ENCODE measurements around the gene KIAA0825.

KIAA0825 gene

DNA sequence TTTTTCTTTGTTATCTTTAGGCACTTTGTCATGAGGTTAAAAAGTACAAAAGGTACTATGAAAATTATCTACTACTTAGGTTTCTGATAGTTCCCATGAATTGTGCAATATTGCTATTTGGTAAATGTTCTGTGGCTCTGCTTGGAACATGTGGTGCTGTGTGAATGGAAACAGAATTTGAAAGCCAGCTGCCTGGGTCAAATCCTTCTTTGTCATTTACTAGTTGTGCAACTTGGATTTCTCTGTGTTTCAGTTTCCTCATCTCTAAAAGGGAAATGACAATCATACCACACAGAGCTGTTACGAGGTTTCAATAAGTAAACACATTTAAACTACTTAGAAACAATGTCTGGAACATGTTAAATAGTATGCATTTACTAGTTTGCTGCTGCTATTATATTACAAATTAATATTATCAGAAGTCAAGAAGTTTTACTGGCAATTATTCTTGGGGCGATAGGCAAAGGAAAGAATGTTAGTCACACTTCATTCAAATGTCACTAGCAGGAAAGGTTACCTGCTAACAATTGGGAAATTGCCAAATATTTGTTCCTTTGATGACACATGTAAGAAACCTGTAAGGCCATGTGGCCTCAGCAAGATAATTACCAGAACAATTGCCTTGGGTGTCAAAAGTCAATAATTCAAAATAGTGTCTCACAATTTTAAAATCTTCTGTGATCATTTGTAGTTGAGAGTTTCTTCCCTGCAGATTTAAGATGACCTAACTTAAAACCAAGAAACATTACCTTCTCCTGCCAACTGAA lies 184.8 kb downstream of the KIAA0825 start:
- DNase-seq = no peak

DNA sequence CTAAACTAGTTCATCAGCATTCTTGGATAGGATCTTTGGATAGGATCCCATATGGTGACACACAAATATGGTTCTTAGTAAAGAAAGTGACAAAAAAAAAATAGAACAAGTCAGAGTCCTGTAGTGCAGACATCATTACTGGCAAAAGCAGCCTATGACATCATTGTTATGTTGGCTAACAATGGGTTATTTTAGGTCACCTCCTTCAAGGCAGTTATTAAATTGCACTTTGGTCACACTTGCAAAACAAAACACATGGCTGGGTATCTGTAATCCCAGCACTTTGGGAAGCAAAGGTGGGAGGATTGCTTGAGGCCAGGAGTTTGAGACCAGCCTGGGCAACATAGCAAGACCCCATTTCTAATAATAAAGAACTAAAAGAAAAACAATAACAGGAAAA lies 185.9 kb downstream of the KIAA0825 start:
- no peak for DNase-seq

DNA sequence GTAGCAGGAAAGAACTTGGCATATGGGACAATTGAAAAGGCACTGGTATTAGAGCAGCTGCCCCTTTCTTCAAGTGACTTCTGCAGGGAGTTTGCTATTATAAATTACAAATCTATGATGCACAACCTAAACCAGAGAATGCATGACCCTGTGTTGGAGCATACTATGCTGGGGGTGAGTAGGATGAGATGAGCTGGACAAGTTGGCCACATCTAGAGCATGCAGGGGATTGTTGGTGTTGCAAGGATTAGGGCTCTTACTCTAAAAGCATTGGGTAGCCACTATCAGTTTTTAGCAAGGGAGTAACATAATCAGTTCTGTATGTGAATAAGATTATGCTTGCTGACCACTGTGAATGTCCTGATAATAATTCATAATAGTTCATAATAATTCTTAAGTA lies 186.7 kb downstream of the KIAA0825 start:
- DNase-seq = no peak

DNA sequence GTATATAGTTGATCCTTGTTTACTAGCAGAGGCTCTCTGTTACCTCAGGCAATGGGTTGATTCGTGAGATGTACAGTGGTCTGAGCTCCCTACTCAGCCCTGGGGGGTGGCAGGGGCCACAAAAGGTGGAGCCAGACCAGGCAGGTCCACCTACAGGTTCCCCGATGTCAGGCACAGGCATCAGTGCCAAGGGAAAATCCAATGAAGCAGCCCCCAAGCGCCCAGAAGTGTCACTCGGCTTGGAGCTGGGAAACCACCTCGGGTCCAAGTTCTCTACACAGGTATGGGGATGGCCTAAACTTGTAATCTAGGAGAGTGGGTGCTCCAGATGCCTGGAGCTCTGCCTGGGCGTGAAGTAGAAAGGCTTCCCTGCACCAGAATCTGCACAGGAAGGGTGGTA lies 188.8 kb downstream of the KIAA0825 start:
- no peak for DNase-seq

DNA sequence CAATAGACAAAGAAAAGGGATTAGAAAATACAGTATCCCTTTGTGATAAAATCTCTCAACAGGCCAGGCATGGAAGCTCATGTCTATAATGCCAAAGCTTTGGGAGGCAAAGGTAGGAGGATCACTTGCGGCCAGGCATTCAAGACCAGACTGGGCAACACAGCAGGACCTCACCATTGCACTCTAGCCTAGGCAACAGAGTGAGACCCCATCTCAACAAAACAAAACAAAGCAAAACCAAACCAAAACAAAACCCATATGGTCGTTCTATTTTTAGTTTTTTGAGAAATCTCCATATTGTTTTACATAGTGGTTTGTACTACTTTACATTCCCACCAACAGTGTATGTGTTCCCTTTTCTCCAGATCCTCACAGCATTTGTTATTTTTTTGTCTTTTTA lies 193.0 kb downstream of the KIAA0825 start:
- no peak for DNase-seq

DNA sequence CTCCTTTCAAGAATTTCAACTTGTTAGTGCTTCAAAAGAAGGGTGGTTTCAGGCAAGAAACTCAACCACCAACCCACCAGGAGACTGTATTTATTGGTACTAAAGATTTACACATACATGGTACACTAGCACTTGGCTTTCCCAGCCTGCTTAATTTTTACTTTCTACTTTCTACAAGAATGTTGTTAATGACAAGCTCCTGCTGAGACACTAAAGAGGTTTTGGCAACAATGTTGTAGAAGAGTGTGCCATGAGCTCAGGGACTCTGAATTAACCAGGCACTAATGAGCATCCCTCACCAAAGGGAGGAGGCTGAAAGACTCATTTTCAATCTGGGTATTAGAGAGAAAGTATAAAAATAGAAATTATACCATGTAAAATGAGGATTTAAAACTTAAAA lies 195.0 kb downstream of the KIAA0825 start:
- no peak for DNase-seq

DNA sequence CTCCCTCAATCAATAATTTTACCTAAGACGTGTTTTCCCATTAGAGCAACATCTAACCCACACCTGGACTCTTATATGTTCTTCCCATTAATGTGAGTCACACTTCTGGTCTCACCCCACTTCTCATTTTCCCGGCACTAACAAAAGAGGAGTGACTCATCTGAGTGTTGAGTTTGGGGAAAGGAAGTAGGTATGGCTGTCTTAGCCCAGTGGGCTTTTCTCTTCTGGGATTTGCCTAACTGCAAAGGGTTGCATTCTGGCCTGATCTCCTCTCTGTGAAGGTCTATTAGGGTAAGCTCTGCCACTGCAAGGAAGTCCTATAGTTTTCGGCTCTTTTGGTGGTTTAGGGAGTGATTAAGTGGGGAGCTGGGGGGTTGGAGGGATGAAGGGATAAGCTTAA lies 195.6 kb downstream of the KIAA0825 start:
- DNase-seq = no peak

DNA sequence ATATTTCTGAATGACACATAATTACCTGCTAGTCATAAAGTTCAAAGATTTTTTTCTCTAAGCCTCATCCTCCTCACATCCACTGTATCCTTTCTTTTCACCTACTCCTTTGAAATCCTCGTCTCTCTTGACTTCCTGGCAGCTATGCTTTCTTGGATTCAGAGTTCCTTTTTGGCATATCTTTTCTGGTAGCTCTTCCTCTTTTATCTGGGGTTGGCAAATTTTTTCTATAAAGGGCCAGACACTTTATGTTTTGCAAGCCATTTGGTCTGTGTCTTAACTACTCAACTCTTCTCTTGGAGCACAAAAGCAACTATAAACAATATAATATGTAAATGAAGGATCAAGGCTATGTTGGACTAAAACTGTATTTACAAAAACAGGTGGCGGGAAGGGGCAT lies 197.5 kb downstream of the KIAA0825 start:
- no peak for DNase-seq

DNA sequence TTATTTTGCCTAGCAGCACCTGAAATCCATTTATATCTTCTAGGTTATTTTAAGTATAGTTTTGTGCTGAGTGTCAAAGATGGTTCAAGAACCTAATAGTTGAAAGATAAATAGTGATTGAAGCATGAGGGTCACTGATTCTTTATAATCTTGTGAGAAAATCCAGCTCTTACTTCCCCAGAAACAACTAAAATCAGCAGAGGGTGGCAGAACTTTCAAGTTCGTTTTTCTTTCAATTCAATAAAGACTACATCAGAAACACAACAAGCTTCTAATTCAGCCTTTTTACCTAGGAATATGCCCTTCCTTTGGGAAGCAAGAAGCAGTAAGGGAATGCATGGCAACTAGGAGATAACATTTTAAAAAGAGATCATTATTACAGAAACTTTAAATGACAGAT lies 202.6 kb downstream of the KIAA0825 start:
- DNase-seq = no peak

DNA sequence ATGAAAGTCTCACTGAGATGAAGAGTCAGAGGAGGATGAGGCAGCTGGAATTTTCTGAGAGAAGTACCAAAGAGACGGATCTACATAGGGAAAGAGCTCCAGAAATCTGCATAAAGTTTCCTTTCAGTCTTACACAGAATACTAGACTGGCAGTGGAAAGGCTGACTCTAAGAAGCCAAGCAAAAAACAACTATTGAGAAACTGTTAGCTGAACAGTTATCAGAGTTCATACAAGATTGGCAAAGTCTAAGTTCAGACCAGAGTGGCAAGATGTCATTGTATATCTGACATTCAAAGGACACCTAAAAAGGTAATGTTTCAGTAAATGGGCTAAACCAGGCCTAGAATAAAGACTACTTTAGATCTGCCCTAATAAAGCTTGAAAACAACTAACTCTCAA lies 209.0 kb downstream of the KIAA0825 start:
- DNase-seq = no peak

DNA sequence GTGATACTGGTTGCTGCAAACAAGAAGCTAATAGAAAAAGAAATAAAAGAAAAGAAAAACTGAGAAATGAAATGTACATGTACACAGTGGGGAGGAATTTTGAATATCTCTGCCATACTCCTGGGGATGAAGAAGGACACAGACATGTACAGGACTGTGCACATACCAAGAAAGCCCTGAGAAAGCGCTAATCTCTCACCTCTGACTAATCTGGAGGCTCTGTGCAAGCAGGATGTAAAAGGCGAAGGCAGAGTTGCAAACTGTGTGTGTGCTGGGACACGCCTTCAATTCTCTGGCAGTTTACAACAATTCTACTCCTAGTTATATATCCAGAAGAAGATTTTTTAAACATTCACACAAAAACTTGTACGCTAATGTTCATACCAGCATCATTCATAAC lies 211.4 kb downstream of the KIAA0825 start:
- DNase-seq = no peak

DNA sequence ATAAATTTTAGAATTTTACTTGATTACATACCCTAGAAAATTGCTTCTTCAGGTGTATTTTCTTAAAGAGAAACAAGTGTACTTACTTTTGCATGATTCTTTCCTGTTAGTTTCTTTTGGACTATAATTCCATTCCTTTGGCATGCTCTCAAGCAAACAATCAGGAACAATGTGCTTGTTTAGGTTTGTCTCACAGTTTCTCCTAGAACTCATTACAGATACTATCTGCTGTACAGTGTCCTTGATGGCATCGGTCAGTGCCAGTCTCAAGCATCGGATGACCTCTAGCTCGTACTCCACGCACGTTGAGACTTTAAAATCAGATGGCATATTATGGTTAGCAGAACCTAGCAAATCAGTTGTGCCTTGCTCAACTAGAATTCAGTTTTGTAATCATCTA lies 214.9 kb downstream of the KIAA0825 start:
- no peak for DNase-seq

DNA sequence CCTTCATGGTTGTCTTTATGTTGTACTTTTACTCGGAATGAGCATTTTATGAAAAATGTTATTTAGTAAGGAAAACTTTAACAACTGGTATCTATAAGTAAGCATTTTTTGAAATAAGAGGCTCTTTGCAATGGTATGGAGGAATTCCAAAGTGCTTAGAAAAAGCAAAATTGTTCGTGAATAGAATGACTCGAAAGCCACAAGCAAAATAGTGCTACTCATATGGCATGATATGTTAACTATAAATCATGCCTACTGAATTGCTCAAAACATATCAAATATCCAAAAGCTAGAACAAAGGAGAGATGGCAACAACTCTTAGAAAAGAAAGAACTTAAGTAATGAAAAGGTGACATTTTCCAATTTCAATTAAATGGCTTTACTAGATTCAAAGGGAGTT lies 216.3 kb downstream of the KIAA0825 start:
- DNase-seq = no peak

DNA sequence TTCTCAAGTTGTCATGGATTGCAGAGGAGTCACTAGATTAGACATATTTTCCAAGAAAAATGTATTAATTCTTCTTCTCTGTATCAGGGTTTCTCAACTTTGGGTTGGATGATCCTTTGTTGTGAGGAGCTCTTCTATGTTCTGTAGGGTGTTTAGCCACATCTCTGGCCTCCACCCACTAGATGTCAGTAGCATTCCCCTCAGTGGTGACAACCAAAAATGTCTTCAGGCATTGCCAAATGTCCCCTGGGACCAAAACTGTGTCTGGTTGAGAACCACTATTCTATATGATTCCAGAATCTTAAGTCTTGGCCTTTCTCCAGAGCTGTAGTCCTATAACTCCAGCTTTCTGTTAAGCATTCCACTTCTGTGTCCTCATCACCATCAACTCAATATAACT lies 220.9 kb downstream of the KIAA0825 start:
- no peak for DNase-seq

DNA sequence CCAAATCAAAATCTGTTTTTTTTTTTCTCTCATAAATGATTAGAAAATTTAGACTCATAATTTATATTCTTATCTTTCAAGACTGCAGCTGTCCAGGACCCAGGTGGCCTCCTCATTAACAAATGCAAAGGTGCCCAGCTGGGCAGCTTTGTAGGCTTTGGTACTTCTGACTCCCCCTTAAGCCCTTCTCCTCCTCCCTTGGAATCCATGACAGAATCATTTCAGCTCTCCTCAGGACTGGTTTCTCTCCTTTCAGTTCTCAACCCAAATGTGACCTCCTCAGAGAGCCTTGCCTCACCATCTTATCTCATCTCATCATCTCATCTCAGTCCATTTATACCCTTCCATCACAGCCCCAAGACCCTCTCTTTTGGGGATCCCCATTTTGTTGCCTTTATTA lies 221.7 kb downstream of the KIAA0825 start:
- no peak for DNase-seq

DNA sequence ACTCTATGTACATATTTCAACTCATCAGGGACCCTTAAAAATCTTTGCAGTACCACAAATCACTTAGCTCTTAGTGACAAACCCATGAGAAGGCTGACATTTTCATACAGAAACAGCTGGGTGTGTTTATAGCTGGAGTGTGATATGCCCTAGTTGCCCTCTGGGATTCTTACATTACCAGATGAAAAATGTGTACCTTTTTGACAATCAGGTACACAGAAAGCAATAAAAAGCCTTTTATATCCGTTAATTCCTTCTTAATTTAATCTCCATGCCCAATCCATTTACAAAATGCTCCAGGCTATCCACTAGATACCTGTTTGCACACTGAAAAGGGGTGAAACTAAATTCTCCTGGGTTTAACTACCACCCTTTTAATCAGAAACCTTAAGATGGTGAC lies 222.9 kb downstream of the KIAA0825 start:
- DNase-seq = no peak

DNA sequence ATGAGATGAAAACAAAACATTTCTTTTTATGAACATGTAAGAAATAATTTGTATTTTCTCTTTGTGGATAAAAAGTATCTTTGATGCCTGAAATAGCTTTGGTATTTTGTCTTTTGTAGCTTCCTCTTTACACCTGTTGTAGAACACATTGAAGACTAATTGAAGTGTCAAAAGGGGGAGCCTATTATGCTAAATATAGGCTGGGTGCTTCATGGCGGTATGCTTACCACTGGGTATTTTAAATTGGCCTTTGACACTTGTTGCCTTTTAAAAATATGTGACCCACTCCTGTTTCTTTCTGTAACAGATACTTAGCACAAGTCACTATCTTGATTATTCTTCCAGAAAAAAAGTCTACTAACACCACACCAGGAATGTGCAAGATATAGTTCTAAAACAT lies 226.4 kb downstream of the KIAA0825 start:
- no peak for DNase-seq

DNA sequence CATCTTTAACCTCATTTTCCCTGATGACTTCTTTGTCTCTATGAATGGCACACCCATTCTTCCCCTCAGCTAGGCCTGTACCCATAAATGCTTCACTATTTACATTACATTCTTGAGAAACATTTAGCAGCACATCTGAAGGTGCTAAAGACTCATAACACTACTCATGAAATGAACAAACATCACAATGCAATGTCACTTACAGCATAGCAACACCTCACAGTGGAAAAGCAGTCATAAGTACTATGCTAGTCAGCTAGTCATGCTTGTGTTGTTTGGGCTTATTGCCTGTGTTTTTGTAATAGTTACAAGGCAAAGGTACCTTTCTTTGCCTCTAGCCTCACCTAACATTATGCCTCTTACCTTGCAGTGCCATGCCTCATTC lies 228.9 kb downstream of the KIAA0825 start:
- DNase-seq = no peak

DNA sequence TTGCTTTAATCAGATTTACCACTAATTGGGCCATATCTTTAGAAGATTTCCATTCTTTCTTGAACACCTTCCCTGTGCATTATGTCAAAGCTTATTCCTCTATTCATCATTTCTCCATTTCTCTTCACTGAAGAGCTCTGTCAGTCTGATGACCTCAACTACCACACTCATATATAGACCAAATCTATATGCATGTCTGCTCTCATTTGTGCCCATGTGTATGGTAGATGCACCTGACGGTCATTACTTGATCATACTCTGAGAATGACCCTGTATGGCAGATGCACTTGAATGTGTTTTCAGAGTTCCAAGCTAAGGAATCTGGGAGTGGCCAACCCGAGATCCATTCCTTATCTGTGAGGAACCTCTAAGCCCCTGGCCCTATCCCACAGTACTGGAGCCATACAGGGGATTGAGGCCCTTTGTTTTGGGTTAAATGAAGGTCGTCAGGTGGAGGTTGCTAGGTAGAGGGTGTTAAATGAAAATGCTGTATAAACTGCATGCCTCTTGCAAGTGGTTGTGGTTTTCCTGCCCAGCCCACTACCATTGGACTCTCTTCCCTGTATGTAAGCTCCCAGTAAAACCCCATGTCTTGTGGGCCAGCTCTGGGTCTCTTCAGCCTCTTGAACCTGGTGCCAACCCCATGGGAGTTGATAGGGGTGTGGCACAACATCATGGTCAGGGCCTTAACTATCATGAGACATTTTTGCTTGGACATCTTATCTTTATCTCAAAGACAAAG lies 229.5 kb downstream of the KIAA0825 start:
- DNase-seq = no peak

DNA sequence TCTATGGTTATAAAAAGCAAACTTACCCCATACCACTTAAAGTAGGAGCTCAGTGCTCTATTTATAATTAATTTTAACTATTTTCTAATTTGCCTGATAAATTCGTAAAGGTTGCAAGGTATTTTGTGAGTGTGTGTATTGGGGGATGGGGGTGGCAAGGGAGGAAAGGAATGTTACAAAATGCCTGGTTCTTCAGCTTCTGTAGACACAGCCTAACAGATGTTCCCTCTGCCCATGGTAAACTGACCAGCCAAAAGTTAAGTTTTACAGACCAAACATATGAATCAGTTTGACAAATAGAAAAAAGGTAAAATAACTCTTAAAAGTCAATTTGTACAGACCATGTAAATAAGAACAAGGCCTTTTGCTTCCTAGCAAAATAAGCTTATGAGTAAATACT lies 232.6 kb downstream of the KIAA0825 start:
- no peak for DNase-seq

DNA sequence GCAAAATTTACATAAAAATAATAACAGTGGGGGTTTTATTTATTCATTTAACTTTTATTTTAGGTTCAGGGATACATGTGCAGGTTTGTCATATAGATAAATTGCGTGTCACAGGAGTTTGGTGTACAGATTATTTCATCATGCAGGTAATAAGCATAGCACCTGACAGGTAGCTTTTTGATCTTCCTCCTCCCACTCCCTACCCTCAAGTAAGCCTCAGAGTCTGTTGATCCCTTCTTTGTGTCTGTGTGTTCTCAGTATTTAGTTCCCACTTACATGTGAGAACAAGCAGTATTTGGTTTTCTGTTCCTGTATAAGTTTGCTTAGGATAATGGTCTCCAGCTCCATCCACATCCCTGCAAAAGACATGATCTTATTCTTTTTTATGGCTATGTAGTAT lies 240.3 kb downstream of the KIAA0825 start:
- no peak for DNase-seq

DNA sequence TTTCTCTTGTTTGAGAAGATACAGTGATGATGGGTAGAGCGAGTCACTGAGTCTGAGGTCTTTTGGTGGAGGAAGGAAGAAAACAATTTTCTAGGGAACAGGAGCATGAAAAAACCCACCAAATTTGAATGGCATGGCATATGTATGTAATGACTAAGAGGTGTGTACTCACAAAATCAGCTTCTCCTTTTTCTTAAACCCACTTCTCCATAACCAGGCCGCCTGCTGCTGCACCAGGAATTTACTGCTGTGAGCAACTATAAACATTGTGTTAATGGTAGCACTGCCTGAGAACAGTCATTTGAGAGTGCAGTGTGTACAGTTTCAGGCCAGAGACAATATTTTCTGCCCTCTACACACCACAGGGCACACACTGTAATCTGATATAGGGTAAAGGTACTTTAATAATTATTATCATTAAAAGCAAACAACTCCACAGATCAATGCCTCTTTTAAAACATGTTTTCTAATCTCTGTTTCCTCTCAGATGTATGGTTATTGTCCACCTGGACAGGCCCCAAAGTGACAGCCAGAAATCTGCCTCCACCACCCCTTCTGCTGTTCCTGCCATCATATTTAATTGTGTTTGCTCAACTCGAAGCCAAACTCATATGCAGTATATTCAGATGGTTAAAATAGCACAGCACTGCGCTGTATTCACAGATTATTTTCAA lies 241.6 kb downstream of the KIAA0825 start:
- no peak for DNase-seq

DNA sequence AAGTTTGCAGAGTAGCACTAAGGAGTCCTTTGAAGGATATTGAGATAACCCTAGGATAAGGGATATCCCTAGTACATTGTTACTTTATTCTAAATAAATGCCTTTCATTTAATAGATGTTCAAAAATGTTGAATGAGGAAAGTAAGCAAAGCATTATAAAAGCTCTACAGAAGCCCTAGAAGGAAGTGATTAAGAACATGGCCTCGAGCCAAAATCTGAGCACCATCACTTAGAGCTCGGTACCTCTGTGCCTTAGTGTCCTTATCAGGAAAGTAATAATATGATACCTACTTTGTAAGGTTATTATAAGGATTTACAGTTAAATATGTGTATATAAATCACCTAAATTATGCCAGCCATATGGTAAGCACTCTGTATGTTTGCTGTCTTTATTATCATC lies 242.6 kb downstream of the KIAA0825 start:
- DNase-seq = no peak

DNA sequence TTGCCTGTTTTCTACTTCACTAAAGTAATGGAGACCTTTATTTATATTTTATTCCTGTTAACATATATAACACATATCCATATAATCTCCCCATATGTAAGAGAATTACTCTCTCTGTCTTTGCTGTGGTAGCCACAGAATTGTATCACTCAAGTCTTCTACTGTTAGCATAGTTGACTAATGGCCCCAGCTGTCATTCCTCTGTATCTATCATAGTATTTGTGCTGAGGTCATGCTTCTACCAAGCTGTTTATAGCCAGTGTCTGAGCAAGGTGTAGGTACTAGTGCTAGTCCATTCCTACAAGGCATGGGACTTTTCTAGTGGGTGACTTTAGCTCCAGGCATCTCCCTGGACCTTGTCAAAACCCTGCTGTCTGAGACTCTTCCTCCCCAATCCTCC lies 244.1 kb downstream of the KIAA0825 start:
- no peak for DNase-seq

Measured in cortex of kidney (tissue), 1 donor.